ENCODE measurements around the gene COQ3. TPM values are rescaled to one million over a fixed set of nuclear protein-coding genes. Genes with fewer than 3 reads are reported as not detected.

Gene COQ3
- total and polyA plus RNA-seq, 2 of the 8 experiments (the other 6 are each of a cell fraction or from before 2014, with no cell fraction given), result 8.4 to 16.2 TPM

GRCh38 chr6:99362678-99363268 is 31.2 kb downstream of the COQ3 start (continued):
- TF ChIP-seq CHD7 (IDR thresholded peaks at IDR 0.05; ENCODE audit: insufficient replicate concordance, low read length), result no peak
- TF ChIP-seq FOSL1 (IDR thresholded peaks at IDR 0.05; ENCODE audit: insufficient read depth, low read depth, low read length), result no peak
- TF ChIP-seq TAF7 (optimal IDR thresholded peaks at IDR 0.05; ENCODE audit: borderline replicate concordance, low read depth, low read length), result no peak
- no peak for TF ChIP-seq SUZ12 (IDR thresholded peaks at IDR 0.05; ENCODE audit: low read length)
- TF ChIP-seq NRF1 (IDR thresholded peaks at IDR 0.05; ENCODE audit: low read depth, low read length), result no peak
- TF ChIP-seq TBP (IDR thresholded peaks at IDR 0.05; ENCODE audit: low read depth, low read length), result no peak
- no peak for TF ChIP-seq SIN3A (conservative IDR thresholded peaks at IDR 0.05 in 1 of 2, IDR thresholded peaks at IDR 0.05 in 1 of 2; ENCODE audit: low read depth in 1 of 2, low read length in 2 of 2)
- TF ChIP-seq TAF1 (IDR thresholded peaks at IDR 0.05; ENCODE audit: low read depth, low read length), result no peak
- TF ChIP-seq RFX5 (IDR thresholded peaks at IDR 0.05; ENCODE audit: borderline replicate concordance, low read depth, low read length), result no peak

Data from H1 (cell line).